Activated CD8-positive, alpha-beta memory T cell treated with anti-CD3 and anti-CD28 coated beads, Interleukin-2, amount 10 ng/mL, durations not matched to agents 7 days and 5 days (primary cell): ENCODE data around the gene SIRPA. TPM values are rescaled to one million over a fixed set of nuclear protein-coding genes. Genes with fewer than 3 reads are reported as not detected.

Source experiments
- ATAC-seq: fragments of 150-1000 bp; cut with Tn5 transposase; one replicate; pipeline ENCODE4 v1.10.0; 2021; ENCODE audit warnings: moderate library complexity
- CTCF ChIA-PET: fragments of 350-600 bp; sonication (Branson Sonifier 250); formaldehyde crosslinking; loops from one replicate; lab custom pipeline; 2021; ENCODE audit warnings: antibody characterized with exemption; lab: Charles Lee
- DNase-seq: peaks from one replicate; pipeline ENCODE4 v3.0.0-alpha.2; 2020
- H3K27ac Mint-ChIP-seq: one replicate; pipeline ENCODE4 v1.8.0; 2021; ENCODE audit warnings: mild to moderate bottlenecking, mixed read lengths
- H3K27me3 Mint-ChIP-seq: one replicate; pipeline ENCODE4 v1.8.0; 2021; ENCODE audit warnings: mixed read lengths
- H3K36me3 Mint-ChIP-seq: one replicate; pipeline ENCODE4 v1.8.0; 2021; ENCODE audit warnings: mild to moderate bottlenecking, mixed read lengths
- H3K4me1 Mint-ChIP-seq: one replicate; pipeline ENCODE4 v1.8.0; 2021; ENCODE audit warnings: mixed read lengths
- H3K4me3 Mint-ChIP-seq: one replicate; pipeline ENCODE4 v1.8.0; 2021; ENCODE audit warnings: mild to moderate bottlenecking, moderate library complexity, mixed read lengths
- H3K9me3 Mint-ChIP-seq: one replicate; pipeline ENCODE4 v1.8.0; 2022; ENCODE audit warnings: low read depth, mixed read lengths
- total RNA-seq, 2 experiments: library from RNA; stranded (reverse); gene quantifications; one replicate each; pipeline ENCODE4 v1.2.3, GENCODE V29; 2021

SIRPA gene
- total RNA-seq, 2 experiments from 2014 or later: not detected

DNA sequence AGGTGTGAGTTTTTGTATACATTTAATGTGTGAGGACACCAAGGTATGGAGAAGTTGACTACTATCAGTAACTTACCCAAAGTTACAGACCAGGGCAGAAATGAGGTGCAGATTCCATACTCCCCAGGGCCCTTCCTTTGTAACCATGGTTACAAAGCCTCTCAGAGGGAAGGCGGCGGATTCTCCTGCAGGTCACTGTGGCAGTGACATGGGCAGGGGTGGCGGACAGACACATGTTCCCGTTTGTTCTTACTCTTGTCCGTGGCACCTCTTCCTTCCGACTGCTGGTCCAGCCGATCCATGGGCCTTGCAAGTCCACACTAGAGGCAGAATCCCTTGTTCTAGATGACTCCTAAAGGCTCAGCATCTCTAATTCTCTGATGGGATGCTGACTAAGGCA is 55.6 kb downstream of the SIRPA start:
- H3K4me1 Mint-ChIP-seq: no peaks in the 10 kb centered on the region
- H3K27ac Mint-ChIP-seq: no peak overlapping the region
- H3K4me3 Mint-ChIP-seq: no peak overlapping the region
- ATAC-seq (no peak), DNase-seq (no peak)
- H3K27me3 Mint-ChIP-seq: peaks cover 32% of the 10 kb centered on the region
- H3K36me3 Mint-ChIP-seq: no peaks in the 10 kb centered on the region
- H3K9me3 Mint-ChIP-seq: no peaks in the 10 kb centered on the region
- CTCF ChIA-PET: no interaction called here

DNA sequence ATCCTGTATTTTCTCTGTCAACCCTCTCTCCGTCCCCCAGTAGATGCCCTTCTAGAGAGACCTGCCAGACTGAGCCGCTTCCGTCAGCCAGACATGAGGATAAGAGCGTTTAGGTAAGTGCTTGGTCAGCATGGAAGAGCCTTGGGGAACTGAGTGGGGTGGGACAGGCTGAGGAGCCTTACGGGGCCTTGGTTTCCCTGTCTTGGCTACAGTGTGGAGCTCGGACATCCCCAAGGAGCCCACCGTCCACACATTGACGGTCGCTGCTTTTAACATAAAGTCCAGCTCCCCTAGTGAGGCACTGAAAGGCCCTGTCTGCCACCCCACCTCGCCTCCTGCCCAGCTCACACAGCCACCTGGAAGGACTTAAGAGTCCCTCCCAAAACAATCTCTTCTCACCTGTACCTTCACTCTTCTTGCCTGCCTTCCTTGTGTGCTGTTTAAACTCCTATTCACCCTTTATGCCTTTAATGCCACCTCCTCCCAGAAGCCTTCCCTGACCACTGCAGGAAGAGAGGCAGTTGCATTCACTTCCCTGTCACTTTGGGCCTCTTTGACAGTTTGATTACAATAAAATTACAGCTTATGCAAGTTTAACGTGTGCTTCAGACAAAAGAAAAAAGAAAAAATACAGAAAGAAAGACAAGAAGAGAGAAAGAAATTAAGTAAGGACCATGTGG is 56.4 kb downstream of the SIRPA start:
- CTCF ChIA-PET: interaction anchor here (1.5 kb wide), 1 partner anchor 221 kb away, joined by 4 read pairs; no protein-coding TSS in a partner anchor
- ATAC-seq: no peak
- H3K27ac Mint-ChIP-seq: no peak overlapping the region
- H3K4me3 Mint-ChIP-seq: no peak overlapping the region
- H3K36me3 Mint-ChIP-seq: no peaks in the 10 kb centered on the region
- H3K4me1 Mint-ChIP-seq: no peaks in the 10 kb centered on the region
- peaks cover 30% of the 10 kb centered on the region for H3K27me3 Mint-ChIP-seq
- no peak for DNase-seq
- H3K9me3 Mint-ChIP-seq: no peaks in the 10 kb centered on the region

DNA sequence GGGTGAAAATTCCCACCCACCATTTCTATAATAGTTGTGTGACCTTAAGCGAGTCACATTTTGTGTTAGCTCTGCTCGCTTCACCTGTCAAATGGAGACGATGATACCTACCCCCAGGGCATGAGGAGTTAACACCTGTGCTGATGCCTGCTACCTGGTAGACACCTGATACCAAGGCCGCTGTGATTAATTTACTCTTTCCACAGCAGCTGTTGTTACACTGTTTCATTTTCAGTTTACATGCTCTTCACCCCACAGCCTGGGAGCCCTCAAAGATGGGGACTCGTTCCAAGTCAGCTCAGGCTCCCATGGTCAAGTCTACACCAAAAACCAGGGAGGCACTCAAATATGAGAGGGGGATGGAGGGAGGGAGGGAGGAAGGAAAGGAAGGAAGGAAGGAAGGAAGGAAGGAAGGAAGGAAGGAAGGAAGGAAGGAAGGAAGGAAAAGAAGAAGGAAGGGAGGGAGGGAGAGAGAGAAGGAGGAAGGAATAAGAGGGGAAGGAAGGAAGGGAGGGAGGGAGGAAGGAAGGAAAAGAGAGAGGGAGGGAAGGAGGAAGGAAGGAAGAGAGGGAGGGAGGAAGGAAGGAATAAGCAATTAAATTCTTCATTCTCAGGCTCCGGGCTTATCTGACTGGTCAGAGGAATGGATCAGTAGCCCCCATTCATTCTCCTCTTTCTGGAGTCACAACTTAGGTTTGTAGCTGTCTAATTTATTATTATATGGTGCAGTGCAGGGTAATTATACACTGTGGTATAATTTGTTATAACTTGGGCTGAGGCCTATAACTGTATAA is 57.7 kb downstream of the SIRPA start:
- no peaks in the 10 kb centered on the region for H3K4me1 Mint-ChIP-seq
- ATAC-seq (no peak), DNase-seq (no peak)
- no peaks in the 10 kb centered on the region for H3K9me3 Mint-ChIP-seq
- H3K27ac Mint-ChIP-seq: no peak overlapping the region
- no peaks in the 10 kb centered on the region for H3K36me3 Mint-ChIP-seq
- peaks cover 24% of the 10 kb centered on the region for H3K27me3 Mint-ChIP-seq
- CTCF ChIA-PET: interaction anchor here (1.5 kb wide), 1 partner anchor 219 kb away, joined by 4 read pairs; no protein-coding TSS in a partner anchor
- H3K4me3 Mint-ChIP-seq: no peak overlapping the region

DNA sequence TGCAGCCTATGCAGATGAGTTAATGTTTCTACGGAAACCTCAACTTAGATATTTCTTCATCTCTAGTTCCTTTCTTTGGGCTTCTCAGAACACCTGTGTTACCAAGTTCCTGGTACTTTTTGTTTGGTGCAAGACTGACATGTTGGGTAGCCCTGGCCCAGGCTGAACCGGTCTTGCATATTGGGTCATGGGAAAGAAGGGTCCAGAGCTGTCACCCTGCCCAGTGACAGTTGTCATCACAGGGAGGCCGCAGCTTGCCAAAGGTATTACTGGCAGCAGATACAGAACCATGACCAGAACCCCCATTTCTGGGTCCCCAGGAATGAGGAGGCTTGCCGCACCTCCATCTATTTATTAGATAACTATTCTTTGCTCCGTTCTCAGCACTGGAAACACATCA is 58.4 kb downstream of the SIRPA start:
- Mint-ChIP-seq H3K27me3 (peaks cover 21% of the 10 kb centered on the region), H3K36me3 (no peaks in the 10 kb centered on the region), H3K4me1 (no peaks in the 10 kb centered on the region), H3K9me3 (no peaks in the 10 kb centered on the region), H3K27ac (no peak overlapping the region), H3K4me3 (no peak overlapping the region)
- CTCF ChIA-PET: no interaction called here
- no peak for DNase-seq
- no peak for ATAC-seq

DNA sequence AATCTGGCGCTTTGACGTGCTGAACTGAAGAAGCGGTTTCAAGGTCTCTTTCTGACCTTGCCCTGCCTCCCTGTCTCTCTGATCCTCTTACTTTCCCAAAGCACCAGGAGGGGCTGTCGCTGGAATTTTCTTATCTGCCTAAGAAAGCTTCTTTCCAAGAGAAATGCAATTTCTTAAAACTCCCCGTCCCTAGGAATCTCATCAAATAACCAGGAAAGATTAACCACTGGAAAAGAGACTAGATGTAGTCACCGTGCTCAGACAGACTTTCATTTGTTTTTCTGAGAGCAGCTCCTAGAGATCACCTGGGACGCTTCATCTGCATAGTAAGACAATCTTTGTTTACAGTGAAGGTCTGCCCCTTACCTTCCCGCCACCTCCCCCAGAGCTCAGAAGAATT is 60.0 kb downstream of the SIRPA start:
- CTCF ChIA-PET: interaction anchor here (0.7 kb wide), 1 partner anchor 10 kb away, joined by 3 read pairs; no protein-coding TSS in a partner anchor
- H3K36me3 Mint-ChIP-seq: no peaks in the 10 kb centered on the region
- ATAC-seq (no peak), DNase-seq (no peak)
- no peaks in the 10 kb centered on the region for H3K9me3 Mint-ChIP-seq
- peaks cover 18% of the 10 kb centered on the region for H3K27me3 Mint-ChIP-seq
- H3K27ac Mint-ChIP-seq: no peak overlapping the region
- H3K4me1 Mint-ChIP-seq: no peaks in the 10 kb centered on the region
- no peak overlapping the region for H3K4me3 Mint-ChIP-seq

DNA sequence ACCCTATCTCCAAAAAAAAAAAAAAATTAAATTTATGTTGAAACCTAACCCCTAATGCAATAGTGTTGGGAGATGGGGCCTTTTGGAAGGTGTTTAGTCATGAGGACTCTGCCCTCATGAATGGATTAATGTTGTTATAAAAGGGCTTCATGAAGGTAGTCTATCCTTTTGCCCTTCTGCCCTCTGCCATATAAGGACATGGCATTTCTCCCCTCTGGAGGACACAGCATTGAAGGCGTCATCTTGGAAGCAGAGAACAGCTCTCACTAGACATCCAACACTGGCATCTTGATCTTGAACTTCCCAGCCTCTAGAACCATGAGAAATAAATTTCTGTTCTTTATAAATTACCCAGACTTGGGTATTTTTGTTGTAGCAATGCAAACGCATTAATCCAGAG is 63.2 kb downstream of the SIRPA start:
- no peak for DNase-seq
- no peak for ATAC-seq
- no peaks in the 10 kb centered on the region for H3K9me3 Mint-ChIP-seq
- H3K36me3 Mint-ChIP-seq: no peaks in the 10 kb centered on the region
- CTCF ChIA-PET: no interaction called here
- H3K4me3 Mint-ChIP-seq: no peak overlapping the region
- no peak overlapping the region for H3K27ac Mint-ChIP-seq
- peaks cover 25% of the 10 kb centered on the region for H3K27me3 Mint-ChIP-seq
- no peaks in the 10 kb centered on the region for H3K4me1 Mint-ChIP-seq

DNA sequence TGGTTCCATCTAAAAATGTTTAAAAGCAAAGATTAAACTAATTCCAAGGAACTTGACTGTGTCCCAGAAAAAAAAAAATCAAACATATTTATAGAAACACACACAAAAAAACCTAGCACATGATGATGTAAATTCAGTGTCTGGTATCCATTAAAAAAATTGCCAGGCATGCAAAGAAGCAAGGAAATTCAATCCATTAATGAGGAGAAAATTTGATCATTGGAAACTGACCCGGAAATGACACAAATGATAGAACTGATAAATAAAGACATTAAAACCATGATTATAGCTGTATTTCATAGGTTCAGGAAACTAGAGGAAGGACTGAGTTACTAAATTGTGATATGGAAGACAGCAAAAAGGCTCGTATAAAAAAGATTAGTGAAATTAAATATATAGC is 63.9 kb downstream of the SIRPA start:
- H3K4me3 Mint-ChIP-seq: no peak overlapping the region

DNA sequence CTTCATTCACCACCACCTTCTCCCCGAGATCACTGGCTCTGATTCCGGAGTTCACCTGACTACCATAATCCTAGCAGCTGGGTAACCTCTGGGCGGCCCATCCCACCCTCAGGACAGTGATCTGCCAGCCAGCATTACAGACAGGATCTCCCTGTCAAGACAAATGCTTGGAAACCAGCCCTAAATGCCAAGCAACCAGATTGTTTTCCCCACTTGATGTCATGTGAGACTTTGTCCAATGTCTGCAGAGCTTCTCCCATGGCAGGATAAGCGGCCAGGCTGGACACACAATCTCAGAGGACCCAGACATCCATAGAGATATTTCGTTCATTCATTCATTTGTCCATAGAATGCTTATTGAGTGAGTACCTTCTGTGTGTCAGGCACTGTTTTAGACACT is 66.2 kb downstream of the SIRPA start:
- Mint-ChIP-seq H3K4me1 (peaks cover 8% of the 10 kb centered on the region), H3K27me3 (peaks cover 26% of the 10 kb centered on the region), H3K27ac (no peak overlapping the region), H3K36me3 (no peaks in the 10 kb centered on the region), H3K4me3 (no peak overlapping the region), H3K9me3 (no peaks in the 10 kb centered on the region)
- ATAC-seq (no peak), DNase-seq (no peak)
- CTCF ChIA-PET: interaction anchor here (1.0 to 1.1 kb wide), 2 partner anchors 211 to 213 kb away, joined by 3 read pairs; no protein-coding TSS in a partner anchor

More for the DNA sequence above, 63.9 kb downstream of the SIRPA start:
- Mint-ChIP-seq H3K4me1 (no peaks in the 10 kb centered on the region), H3K9me3 (no peaks in the 10 kb centered on the region), H3K27me3 (peaks cover 25% of the 10 kb centered on the region), H3K27ac (no peak overlapping the region), H3K36me3 (no peaks in the 10 kb centered on the region)
- DNase-seq (no peak), ATAC-seq (no peak)
- CTCF ChIA-PET: no interaction called here

DNA sequence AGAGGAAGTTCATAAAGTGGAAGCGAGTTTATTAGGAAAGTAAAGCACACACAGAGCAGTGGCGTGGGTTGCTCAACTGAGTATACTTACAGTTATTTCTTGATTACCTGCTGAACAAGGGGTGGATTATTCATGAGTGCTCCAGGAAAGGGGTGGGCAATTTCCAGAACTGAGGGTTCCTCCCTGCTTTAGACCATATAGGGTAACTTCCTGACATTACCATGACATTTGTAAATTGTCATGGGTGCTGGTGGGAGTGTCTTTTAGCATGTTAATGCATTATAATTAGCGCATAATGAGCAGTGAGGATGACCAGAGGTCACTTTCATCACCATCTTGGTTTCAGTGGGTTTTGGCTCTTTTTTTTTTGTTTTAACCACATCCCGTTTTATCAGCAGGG is 68.9 kb downstream of the SIRPA start:
- peaks cover 8% of the 10 kb centered on the region for H3K4me1 Mint-ChIP-seq
- no peak for DNase-seq
- peaks cover 17% of the 10 kb centered on the region for H3K27me3 Mint-ChIP-seq
- no peak overlapping the region for H3K27ac Mint-ChIP-seq
- CTCF ChIA-PET: interaction anchor here (3.7 kb wide), 1 partner anchor 209 kb away, joined by 46 read pairs; no protein-coding TSS in a partner anchor
- ATAC-seq: no peak
- no peaks in the 10 kb centered on the region for H3K36me3 Mint-ChIP-seq
- H3K9me3 Mint-ChIP-seq: no peaks in the 10 kb centered on the region
- no peak overlapping the region for H3K4me3 Mint-ChIP-seq

DNA sequence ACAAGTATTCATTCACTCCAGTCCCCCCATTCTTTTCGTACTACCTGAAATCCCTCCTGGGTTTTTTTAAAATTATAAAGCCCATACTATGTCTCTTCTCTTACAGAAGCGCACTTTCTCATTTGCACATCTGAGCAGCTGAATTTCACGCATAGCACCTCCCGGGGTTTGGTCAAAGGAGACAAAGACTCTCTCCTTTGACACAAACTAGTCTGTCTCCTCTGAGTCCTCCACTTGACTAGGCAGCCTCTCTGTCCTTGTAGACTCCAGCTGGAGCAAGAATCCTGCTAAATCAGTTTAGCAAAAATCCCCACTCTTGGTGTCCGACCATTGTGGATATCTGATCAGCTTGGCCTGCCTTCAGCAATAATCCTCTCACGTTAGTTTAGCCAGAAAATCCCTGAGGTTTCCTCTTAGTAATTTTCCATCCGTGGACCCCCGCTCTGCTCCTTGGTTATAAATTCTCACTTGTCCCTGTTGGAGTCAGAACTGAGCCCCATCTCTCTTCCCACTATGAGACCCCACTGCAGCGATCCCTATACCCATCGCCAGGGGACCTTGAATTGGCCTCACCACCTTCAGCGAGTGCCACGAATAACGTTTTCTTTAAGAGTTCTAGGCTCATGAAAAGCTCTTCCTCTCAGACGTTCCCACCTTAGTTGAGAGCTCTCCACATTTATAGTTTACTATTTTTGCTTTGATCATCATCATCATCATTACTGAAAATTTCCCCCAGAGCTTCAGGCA is 69.6 kb downstream of the SIRPA start:
- H3K27me3 Mint-ChIP-seq: peaks cover 14% of the 10 kb centered on the region
- peaks cover 8% of the 10 kb centered on the region for H3K4me1 Mint-ChIP-seq
- H3K9me3 Mint-ChIP-seq: no peaks in the 10 kb centered on the region
- no peaks in the 10 kb centered on the region for H3K36me3 Mint-ChIP-seq
- DNase-seq (no peak), ATAC-seq (no peak)
- no peak overlapping the region for H3K4me3 Mint-ChIP-seq
- no peak overlapping the region for H3K27ac Mint-ChIP-seq
- CTCF ChIA-PET: interaction anchor here (0.7 to 3.7 kb wide), 11 partner anchors 9 to 496 kb away, joined by 3 to 46 read pairs (median 3); no protein-coding TSS in a partner anchor

DNA sequence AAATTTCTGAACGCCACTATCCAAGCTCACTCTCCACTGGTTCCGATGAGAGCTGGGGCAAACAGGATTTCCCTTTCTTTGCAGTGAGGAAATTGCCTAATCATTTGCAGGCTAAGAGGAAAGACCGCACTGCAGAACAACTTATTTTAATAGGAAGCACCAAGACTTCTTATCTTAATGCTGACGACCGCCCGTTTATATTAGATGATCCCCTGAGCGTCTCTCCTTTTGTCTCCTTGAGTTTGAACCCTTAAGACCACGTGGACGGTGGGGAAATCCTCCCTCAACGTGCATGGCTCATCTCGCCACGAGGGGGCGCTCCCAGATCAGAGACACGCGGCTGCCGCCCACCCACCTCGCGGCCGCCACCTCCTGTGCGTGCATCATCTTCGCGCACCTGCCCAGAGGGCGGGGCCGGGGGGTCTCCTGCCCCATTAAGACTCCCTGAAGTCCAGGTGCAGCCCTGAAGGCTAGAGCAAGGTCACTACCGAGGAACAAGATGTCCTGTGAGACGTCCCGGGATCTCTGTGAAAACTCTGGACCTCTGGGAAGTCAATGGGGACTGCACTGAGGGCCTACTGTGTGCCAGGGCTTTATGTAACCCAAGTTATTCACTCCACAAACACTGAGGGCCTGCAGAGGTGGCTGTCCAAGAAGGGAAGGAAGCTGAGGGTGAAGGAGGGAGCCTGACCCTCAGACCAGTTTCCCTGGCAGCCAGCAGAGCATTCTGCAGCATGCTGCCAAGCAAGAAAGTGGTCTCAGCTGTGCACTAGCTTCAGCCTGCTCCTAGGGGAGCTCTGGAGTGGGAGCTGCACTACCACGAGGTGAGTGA is 70.5 kb downstream of the SIRPA start:
- ATAC-seq (peak; percentile 84), DNase-seq (peak; percentile 80)
- Mint-ChIP-seq H3K9me3 (no peaks in the 10 kb centered on the region), H3K27me3 (peaks cover 16% of the 10 kb centered on the region), H3K4me3 (peak overlapping the region; percentile 34), H3K27ac (no peak overlapping the region), H3K36me3 (no peaks in the 10 kb centered on the region), H3K4me1 (peaks cover 8% of the 10 kb centered on the region)
- CTCF ChIA-PET: interaction anchor here (0.6 to 3.7 kb wide), 15 partner anchors 10 to 495 kb away, joined by 3 to 46 read pairs (median 3); no protein-coding TSS in a partner anchor

DNA sequence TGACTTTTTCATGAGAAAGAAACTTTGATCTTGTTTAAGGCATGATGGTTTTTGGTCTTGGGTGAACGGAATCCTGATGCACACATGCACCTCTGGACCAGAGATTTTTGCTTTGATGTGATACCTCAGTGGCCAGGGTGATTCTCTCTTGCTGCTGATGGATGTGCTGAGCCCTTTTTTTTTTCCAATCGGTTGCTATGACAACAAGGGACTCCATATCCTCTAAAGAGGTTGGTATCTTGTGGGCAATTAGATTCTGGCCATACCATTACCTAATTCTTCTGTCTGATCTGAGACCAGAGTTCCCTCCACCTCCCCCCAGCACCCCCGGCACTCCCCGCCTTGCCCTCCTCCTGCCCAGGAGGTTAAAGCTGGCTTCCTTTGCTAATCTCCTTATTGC is 73.8 kb downstream of the SIRPA start:
- Mint-ChIP-seq H3K4me1 (peaks cover 8% of the 10 kb centered on the region), H3K4me3 (no peak overlapping the region), H3K27me3 (peaks cover 17% of the 10 kb centered on the region), H3K27ac (no peak overlapping the region), H3K36me3 (no peaks in the 10 kb centered on the region), H3K9me3 (no peaks in the 10 kb centered on the region)
- DNase-seq (no peak), ATAC-seq (no peak)
- CTCF ChIA-PET: no interaction called here
